T47D (cell line): ENCODE data around the gene NSF.
A peak's percentile ranks its signal among the peaks of the same experiment; 100 is the strongest.
"Not testable (repeated sequence)": the region's sequence is repeated elsewhere in the genome, so short reads cannot be mapped to it uniquely, and the experiment has no call there.

ENCODE experiments used
- DNase-seq, 2 experiments: peaks; one replicate each; pipeline versions ENCODE4 v3.0.0 to v3.0.0-alpha.2; 2011 to 2012; ENCODE audit warnings: low read depth in 1 of 2, low spot score in 1 of 2
- JUND ChIP-seq: IDR thresholded peaks from 2 replicates; pipeline ENCODE4 v1.6.1; 2012; ENCODE audit warnings: low read depth
- in situ Hi-C: cut with HindIII; loops from 2 replicates; pipeline ENCODE4 v1.10.0; 2016; ENCODE audit warnings: low sequenced_read_pairs, low pct_unique_long_range_greater_than_20kb

NSF gene

DNA sequence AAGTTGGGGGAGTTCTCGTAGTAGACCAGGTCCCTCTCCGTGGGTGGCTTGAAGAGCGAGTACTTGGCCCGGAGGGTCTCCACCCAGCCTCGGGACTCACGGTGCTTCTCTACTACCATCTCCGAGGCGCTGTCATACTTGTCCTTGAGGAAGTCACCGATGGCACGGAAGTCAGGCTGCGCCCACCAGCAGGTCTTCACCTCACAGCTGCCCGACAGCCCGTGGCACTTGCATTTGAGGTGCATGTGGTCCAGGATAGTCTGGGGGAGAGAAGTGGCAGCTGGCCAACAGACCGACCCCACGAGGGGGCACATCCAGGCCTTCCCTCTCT is 178.0 kb downstream of the NSF start:
- in situ Hi-C loops = no loop called here
- no peak for TF ChIP-seq JUND
- DNase-seq = no peak

DNA sequence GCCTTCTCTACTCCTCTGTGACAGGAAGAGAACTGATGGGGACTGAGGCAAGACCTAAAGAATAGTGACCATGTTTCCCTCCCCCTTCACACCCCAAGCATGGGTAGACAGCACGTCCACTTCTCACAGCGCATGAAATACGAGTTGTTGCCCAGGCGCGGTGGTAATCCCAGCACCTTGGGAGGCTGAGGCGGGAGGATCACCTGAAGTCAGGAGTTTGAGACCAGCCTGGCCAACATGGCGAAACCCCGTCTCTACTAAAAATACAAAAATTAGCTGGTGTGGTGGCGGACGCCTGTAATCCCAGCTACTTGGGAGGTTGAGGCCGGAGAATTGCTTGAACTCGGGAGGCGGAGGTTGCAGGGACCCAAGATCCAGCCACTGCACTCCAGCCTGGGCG is 178.4 kb downstream of the NSF start:
- in situ Hi-C loops, DNase-seq: not testable (repeated sequence)

DNA sequence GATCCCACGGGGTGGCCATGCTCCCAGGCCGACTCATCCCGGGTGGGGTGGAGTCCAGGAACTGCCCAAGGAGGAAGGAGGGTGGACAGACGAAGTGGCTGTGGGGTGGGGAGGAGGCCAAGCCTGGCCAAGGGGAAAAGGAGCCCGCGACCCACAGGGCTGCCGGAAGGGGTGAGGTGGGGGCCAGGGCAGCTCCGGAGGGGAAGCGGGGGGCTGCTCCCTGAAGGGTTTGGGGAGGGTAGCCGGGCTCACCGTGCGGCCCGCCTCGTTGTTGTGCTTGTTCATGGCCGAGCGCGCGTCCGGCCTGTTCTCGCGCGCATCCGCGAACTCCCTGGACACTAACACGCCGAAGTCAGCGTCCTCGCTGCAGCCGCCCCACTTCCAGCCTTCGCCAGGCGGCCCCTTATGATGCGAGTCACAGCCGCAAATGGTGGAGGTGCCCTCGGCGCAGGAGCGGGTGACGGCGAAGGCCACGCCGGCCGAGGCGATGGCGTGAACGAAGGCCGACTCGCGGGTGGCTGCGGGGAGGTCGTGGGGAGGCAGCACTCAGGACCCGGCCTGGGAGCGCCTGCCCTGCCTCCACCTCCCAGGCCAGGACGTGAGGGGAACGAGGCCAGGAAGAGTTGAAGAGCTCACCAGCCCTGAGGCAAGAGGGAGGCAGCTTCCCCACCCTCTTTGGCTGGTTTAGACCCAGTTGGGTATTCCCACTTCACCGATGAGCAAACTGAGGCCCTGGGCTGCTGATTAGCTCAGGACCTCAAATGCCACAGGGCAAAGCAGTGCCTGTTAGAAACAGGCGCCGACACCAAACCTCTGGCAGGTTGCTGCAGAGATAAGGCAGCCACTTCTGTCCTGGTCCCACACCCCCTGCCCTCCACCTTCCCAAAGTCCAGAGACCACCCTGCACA is 179.3 kb downstream of the NSF start:
- DNase-seq = no peak
- no peak for TF ChIP-seq JUND
- in situ Hi-C loops = no loop called here

DNA sequence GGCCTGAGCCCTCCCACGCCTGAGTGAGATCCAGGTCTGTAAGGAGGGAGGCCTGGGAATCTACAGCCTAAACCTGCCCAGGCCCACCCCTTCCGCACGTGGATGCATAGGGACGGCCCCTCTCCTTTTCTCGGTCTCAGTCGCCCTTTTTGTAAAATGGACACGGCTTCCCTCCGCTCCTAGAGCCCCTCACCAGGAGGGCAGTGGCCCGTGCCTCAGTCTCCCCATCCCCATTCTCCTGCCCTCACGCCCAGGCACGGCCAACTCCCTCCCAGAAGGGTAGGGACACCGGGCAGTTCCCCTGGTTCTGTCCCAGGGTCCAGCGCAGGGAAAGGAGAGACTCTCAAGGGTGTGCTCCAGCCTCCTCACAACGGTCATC is 180.0 kb downstream of the NSF start:
- in situ Hi-C loops = no loop called here
- no peak for TF ChIP-seq JUND
- DNase-seq = no peak

- no peak for TF ChIP-seq JUND
- in situ Hi-C loops = no loop called here
- DNase-seq = no peak
Observed at GRCh38 chr17:46770818-46771560, 180.5 kb downstream of the NSF start.

DNA sequence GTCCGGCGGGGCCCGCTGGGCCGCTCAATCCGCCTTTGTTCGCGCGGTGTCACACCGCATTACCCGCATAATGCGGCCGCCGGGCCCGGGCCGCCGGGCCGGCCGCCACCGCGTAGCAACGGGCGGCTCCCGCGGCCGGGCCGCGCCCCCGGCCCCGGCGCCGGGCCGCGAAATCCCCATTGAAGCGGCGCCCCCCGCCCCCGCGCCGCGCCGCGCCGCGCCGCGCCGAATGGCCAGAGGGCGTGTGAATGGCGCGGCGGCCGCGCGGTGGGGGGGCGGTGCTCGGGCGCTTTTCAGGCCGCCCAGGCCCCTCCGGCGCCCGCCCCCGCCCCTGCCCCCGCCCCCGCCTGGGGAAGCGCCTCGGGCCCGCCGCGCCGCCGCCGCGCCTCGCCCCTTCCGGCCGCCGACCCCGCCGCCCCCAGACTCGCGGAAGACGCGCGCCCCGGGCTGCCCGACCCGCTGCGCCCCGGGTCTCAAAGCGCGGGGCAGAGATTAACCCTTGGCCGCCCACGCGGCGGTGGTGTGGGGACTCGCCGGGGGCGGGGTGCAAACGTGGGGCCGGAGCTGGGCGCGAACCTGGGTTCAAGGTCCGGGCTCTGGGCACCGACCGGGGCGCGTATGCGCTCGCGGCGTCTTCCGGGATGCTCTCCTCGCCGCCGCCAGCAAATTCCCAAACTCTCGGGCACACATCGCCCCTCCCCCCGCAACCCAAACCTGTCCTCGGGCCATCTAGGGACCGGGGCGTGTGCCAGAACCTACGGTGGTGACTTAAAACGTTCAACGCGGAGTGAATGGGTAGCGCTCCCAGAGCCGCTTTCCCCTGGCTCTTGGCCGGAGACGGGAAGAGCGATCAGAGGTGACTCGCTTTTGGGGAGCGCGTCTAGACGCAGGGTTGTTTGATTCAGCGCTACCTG is 181.3 kb downstream of the NSF start:
- TF ChIP-seq JUND = no peak
- peak; percentile 51 to 58 for DNase-seq
- in situ Hi-C loops = no loop called here

GRCh38 chr17:46772475-46773220 is 182.2 kb downstream of the NSF start:
- DNase-seq = no peak
- in situ Hi-C loops = no loop called here
- TF ChIP-seq JUND = no peak

GRCh38 chr17:46773221-46773605 is 182.7 kb downstream of the NSF start:
- no peak for DNase-seq
- in situ Hi-C loops = no loop called here
- no peak for TF ChIP-seq JUND

GRCh38 chr17:46773676-46774075 is 183.2 kb downstream of the NSF start:
- in situ Hi-C loops = no loop called here
- DNase-seq = no peak
- no peak for TF ChIP-seq JUND

GRCh38 chr17:46774108-46774737 is 183.8 kb downstream of the NSF start:
- in situ Hi-C loops = no loop called here
- no peak for TF ChIP-seq JUND
- DNase-seq = no peak

- no peak for DNase-seq
- no peak for TF ChIP-seq JUND
- in situ Hi-C loops = no loop called here
Observed at GRCh38 chr17:46776298-46777005, 186.0 kb downstream of the NSF start.
